Measurements from ENCODE around the gene DOCK3.
"Not testable (repeated sequence)": the region's sequence is repeated elsewhere in the genome, so short reads cannot be mapped to it uniquely, and the experiment has no call there.

Gene DOCK3

GRCh38 chr3:51357856-51358255 is 683.1 kb downstream of the DOCK3 start:
- no peak for DNase-seq (ENCODE audit: low read depth in 2 of 2)

GRCh38 chr3:51358981-51359380 is 684.3 kb downstream of the DOCK3 start:
- no peak for DNase-seq (ENCODE audit: low read depth in 2 of 2)

GRCh38 chr3:51360806-51361205 is 686.1 kb downstream of the DOCK3 start:
- no peak for DNase-seq (ENCODE audit: low read depth in 2 of 2)

GRCh38 chr3:51361746-51362145 is 687.0 kb downstream of the DOCK3 start:
- DNase-seq (ENCODE audit: low read depth in 2 of 2) = no peak

GRCh38 chr3:51362476-51362875 is 687.7 kb downstream of the DOCK3 start:
- no peak for DNase-seq (ENCODE audit: low read depth in 2 of 2)

DNA sequence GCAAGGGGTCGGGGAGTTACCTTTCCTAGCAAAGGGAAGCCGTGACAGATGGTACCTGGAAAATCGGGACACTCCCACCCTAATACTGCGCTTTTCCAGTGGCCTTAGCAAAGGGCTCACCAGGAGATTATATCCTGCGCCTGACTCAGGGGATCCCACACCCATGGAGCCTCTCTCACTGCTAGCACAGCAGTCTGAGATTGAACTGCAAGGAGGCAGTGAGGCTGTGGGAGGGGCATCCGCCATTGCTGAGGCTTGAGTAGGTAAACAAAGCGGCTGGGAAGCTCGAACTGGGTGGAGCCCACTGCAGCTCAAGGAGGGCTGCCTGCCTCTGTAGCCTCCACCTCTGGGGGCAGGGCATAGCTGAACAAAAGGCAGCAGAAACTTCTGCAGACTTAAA is 693.5 kb downstream of the DOCK3 start:
- not testable (repeated sequence) for DNase-seq (ENCODE audit: low read depth in 2 of 2)

DNA sequence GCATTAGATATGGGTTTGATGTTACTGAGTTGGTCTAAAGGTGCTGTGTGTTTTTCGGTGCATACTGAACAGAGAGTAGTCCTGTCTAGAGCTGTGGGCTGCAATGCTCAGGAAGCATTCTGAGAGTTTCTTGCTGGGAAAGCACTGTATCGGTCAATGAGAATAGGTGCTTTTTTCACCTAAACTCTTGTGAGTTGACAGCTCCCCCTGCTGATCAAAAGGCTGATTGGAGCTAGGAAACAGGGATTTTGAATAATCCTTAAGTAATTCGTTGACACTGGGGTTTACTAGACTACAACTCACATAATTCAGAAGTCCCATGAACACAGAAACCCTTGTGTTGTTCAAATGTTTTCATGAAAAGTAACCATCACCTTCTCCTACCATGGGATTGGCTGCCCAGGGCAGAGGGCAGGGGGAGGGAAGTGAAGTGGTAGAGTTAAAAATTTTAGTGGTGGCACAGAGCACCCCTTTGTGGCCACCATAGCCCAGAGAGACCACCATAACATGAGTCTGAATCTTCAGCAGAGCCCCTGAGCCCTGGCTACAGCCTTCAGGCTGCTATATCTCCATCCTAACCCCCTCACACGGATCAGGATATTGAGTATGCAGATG is 697.3 kb downstream of the DOCK3 start:
- peak; percentile 41 to 44 for DNase-seq (ENCODE audit: low read depth in 2 of 2)

- DNase-seq (ENCODE audit: low read depth in 2 of 2) = no peak
Measured at GRCh38 chr3:51373658-51374421, 699.1 kb downstream of the DOCK3 start.

DNA sequence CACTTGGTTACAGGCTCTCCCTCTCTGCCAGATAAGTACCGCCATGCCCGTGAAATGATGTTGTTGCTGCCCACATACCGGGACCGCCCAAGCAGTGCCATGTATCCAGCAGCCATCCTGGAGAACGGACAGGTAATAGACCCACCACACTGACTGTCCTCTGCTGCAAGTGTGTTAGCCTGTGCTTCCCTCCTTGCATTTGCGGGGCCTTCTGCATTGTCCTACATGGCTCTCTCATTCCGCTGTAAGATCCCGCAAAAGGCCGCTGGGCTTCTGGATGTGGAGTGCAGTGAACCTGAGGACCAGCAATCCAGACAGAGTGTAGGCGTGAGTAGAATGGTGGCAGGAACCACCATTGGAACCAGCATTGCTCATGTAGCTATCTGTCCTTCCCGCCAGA is 699.7 kb downstream of the DOCK3 start:
- DNase-seq (ENCODE audit: low read depth in 2 of 2) = no peak

DNA sequence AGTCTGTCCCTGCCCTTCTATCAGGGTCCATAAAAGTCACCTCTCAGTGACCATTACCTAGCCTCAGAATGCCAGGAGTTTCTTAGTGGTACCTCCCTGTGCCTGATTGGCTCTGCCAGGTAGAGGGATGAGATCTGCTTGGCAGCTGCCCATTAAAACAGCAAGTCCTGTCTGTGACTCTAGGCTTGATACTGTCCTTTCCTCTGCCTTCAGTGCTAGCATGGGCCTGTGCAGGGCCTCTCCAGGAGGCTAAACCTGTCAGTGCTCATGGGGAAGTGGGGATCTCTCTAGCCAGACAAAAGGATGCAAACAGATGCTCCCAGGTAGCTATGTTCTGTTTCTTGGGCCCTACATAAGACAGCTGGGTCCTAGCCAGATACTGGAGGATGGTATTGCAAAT is 700.4 kb downstream of the DOCK3 start:
- no peak for DNase-seq (ENCODE audit: low read depth in 2 of 2)

DNA sequence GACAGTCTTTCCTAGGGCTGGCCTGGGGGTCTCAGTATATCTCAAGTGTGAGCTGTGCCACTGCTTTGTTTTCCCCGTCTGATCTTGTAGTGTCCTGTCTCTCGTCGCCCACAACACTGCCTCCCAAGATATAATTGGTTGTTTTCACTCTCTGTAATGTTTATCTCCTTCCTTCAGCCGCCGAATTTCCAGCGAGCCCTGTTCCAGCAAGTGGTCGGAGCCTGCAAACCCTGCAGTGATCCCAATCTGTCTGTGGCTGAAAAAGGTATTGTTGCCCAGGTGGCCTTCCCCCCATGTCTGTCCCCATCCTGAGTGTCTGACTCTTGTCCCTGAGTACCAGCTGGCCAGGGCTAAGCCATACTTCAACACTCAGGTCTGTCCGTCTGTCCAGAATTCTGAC is 700.8 kb downstream of the DOCK3 start:
- DNase-seq (ENCODE audit: low read depth in 2 of 2) = no peak

- DNase-seq (ENCODE audit: low read depth in 2 of 2) = no peak
Measured at GRCh38 chr3:51378065-51378464, 703.3 kb downstream of the DOCK3 start.

- no peak for DNase-seq (ENCODE audit: low read depth in 2 of 2)
Measured at GRCh38 chr3:51378726-51379125, 704.0 kb downstream of the DOCK3 start.

GRCh38 chr3:51379301-51379700 is 704.6 kb downstream of the DOCK3 start:
- DNase-seq (ENCODE audit: low read depth in 2 of 2) = no peak

- DNase-seq (ENCODE audit: low read depth in 2 of 2) = no peak
Measured at GRCh38 chr3:51379746-51380455, 705.2 kb downstream of the DOCK3 start.

GRCh38 chr3:51380601-51381332 is 706.0 kb downstream of the DOCK3 start:
- DNase-seq (ENCODE audit: low read depth in 2 of 2) = no peak

- DNase-seq (ENCODE audit: low read depth in 2 of 2) = no peak
Measured at GRCh38 chr3:51381333-51381705, 706.6 kb downstream of the DOCK3 start.

- no peak for DNase-seq (ENCODE audit: low read depth in 2 of 2)
Measured at GRCh38 chr3:51382076-51382745, 707.5 kb downstream of the DOCK3 start.

GRCh38 chr3:51382947-51383578 is 708.3 kb downstream of the DOCK3 start:
- no peak for DNase-seq (ENCODE audit: low read depth in 2 of 2)

GRCh38 chr3:51384055-51384725 is 709.5 kb downstream of the DOCK3 start:
- no peak for DNase-seq (ENCODE audit: low read depth in 2 of 2)

Data from stimulated activated CD4-positive, alpha-beta T cell treated with anti-CD3 and anti-CD28 coated beads, Interleukin-4, amount 100 ng/mL, for 48 hours (primary cell).